ENCODE measurements around the gene NFKBIZ.

DNA sequence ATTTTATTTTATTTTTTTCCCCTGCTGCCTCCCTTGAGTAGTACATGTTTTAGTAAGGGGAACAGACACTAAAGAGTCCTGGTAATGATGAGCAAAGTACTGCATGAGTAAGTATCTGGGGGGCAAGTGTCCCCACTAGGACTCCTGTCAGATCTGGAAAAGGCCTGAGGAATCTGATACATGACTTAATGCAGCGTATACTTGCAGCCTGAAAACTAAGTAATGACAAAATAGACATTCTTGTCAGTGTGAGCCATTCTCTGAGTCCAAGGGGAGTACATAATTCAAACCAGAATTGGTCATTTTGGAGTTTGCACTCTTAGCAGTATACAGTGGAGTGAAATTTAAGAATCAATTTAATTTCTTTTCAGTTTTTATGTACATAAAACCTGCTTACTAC, 42.8 kb upstream of the NFKBIZ start:
- no peak for TF ChIP-seq TAF1 (IDR thresholded peaks at IDR 0.05; ENCODE audit: low read depth, low read length)
- TF ChIP-seq SPI1 (IDR thresholded peaks at IDR 0.05; ENCODE audit: low read depth, low read length) = no peak
- TF ChIP-seq POLR2AphosphoS5 (IDR thresholded peaks at IDR 0.05; ENCODE audit: low read depth, low read length) = no peak
- no peak for TF ChIP-seq POLR2A (IDR thresholded peaks at IDR 0.05; ENCODE audit: low read depth, low read length)
- no peak for TF ChIP-seq PAX5 (IDR thresholded peaks at IDR 0.05; ENCODE audit: insufficient read depth, low read length, severe bottlenecking)
